KMS-11 (cell line): ENCODE data around the gene PSMC1.

Experiments
- H2AFZ ChIP-seq: fragments of 200-600 bp; sonication (generic); 2 replicates; pipeline ENCODE4 v1.6.1; 2016; ENCODE audit warnings: antibody characterized with exemption, mixed run types, low read depth
- H3K27ac ChIP-seq: fragments of 200-600 bp; sonication (generic); 2 replicates; pipeline ENCODE4 v1.6.1; 2016; ENCODE audit warnings: mild to moderate bottlenecking, mixed run types
- H3K27me3 ChIP-seq: fragments of 200-600 bp; sonication (generic); 2 replicates; pipeline ENCODE4 v1.6.1; 2017; ENCODE audit warnings: mild to moderate bottlenecking, low read depth, mixed run types, moderate library complexity; ENCODE audit not compliant: insufficient read depth
- H3K36me3 ChIP-seq: fragments of 200-600 bp; sonication (generic); 2 replicates; pipeline ENCODE4 v1.6.1; 2017; ENCODE audit warnings: mild to moderate bottlenecking, mixed run types; ENCODE audit not compliant: insufficient read depth
- H3K4me1 ChIP-seq: fragments of 200-600 bp; sonication (generic); 2 replicates; pipeline ENCODE4 v1.6.1; 2016; ENCODE audit warnings: mild to moderate bottlenecking, low read depth, mixed run types; ENCODE audit not compliant: poor library complexity, severe bottlenecking
- H3K4me2 ChIP-seq: fragments of 200-600 bp; sonication (generic); 2 replicates; pipeline ENCODE4 v1.7.0; 2016; ENCODE audit warnings: mild to moderate bottlenecking, mixed run types
- H3K4me3 ChIP-seq: fragments of 200-600 bp; sonication (generic); IDR thresholded peaks from 2 replicates; pipeline ENCODE4 v1.6.1; 2017; ENCODE audit warnings: low read depth, low read length, mixed read lengths; ENCODE audit not compliant: insufficient read depth
- H3K79me2 ChIP-seq: fragments of 200-600 bp; sonication (generic); 2 replicates; pipeline ENCODE4 v1.6.1; 2016; ENCODE audit warnings: low read depth, mixed run types; ENCODE audit not compliant: insufficient read depth
- H3K9ac ChIP-seq: fragments of 200-600 bp; sonication (generic); 2 replicates; pipeline ENCODE4 v1.6.1; 2016; ENCODE audit warnings: mild to moderate bottlenecking, mixed run types
- H4K20me1 ChIP-seq: fragments of 200-600 bp; sonication (generic); 2 replicates; pipeline ENCODE4 v1.6.1; 2016; ENCODE audit warnings: mild to moderate bottlenecking, mixed run types; ENCODE audit not compliant: insufficient read depth
- CTCF ChIP-seq: fragments of 200-600 bp; sonication (generic); conservative IDR thresholded peaks from 2 replicates; pipeline ENCODE4 v1.6.1; 2017; ENCODE audit warnings: low read depth, mild to moderate bottlenecking, antibody characterized with exemption, low read length, moderate library complexity, mixed read lengths

Gene PSMC1

GRCh38 chr14:90321891-90322290 lies 65.5 kb downstream of the PSMC1 start:
- no peak for TF ChIP-seq CTCF
- Histone ChIP-seq H3K79me2 (no peaks in the 10 kb centered on the region), H3K4me1 (no peaks in the 10 kb centered on the region), H3K4me3 (no peak overlapping the region), H3K27me3 (no peaks in the 10 kb centered on the region), H3K9ac (no peak overlapping the region), H3K36me3 (no peaks in the 10 kb centered on the region), H2AFZ (no peak overlapping the region), H3K27ac (no peak overlapping the region), H4K20me1 (no peaks in the 10 kb centered on the region), H3K4me2 (no peak overlapping the region)
